HEK293T (cell line): ENCODE data around the gene RPAP3.

Experiments used
- BHLHE40 ChIP-seq: fragments of 450-650 bp; IDR thresholded peaks from 2 replicates; pipeline ENCODE4 v1.6.1; 2016; ENCODE audit warnings: mild to moderate bottlenecking, moderate library complexity, borderline replicate concordance
- TARDBP ChIP-seq: fragments of 450-650 bp; IDR thresholded peaks from 2 replicates; pipeline ENCODE4 v1.6.1; 2016

DNA sequence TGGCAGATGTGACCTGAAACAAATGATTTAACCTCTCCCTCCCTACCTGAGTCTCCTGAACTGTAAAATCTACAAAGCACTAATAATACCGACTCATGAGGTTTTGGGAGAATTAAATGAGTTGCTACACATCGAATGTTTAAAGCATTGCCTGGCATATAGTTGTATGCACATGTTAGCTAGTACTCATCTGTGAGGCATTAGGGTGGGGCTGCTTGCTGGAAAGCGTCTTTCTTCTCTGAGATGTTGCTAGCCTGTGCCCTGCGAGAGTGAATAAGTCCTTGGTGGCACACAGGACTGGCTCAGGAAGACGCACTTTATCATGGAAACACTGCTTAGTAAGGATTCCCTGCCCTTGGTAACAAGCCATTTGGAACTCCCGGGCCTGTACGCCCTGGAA lies 46.7 kb upstream of the RPAP3 start:
- TF ChIP-seq BHLHE40 (no peak), TARDBP (no peak)
